Astrocyte of the spinal cord (primary cell): ENCODE data around the gene ELOVL3.
"Not testable (repeated sequence)": the region's sequence is repeated elsewhere in the genome, so short reads cannot be mapped to it uniquely, and the experiment has no call there.

Experiments used
- DNase-seq: peaks from one replicate; pipeline ENCODE4 v3.0.0; 2011; ENCODE audit warnings: low read depth, low spot score
- H3K4me3 ChIP-seq: 2 replicates; pipeline ENCODE4 v1.5.1; 2011; ENCODE audit warnings: low read depth, mild to moderate bottlenecking, low read length, moderate library complexity
- in situ Hi-C: cut with HindIII; loops from 2 replicates; pipeline ENCODE4 v1.10.0; 2017; ENCODE audit warnings: low sequenced_read_pairs
- TF ChIP-seq, protein P1 (sequence below): IDR thresholded peaks from 2 replicates; pipeline ENCODE4 v1.5.1; 2012; ENCODE audit warnings: low read depth, mild to moderate bottlenecking, low read length, inconsistent platforms

The ELOVL3 gene

DNA sequence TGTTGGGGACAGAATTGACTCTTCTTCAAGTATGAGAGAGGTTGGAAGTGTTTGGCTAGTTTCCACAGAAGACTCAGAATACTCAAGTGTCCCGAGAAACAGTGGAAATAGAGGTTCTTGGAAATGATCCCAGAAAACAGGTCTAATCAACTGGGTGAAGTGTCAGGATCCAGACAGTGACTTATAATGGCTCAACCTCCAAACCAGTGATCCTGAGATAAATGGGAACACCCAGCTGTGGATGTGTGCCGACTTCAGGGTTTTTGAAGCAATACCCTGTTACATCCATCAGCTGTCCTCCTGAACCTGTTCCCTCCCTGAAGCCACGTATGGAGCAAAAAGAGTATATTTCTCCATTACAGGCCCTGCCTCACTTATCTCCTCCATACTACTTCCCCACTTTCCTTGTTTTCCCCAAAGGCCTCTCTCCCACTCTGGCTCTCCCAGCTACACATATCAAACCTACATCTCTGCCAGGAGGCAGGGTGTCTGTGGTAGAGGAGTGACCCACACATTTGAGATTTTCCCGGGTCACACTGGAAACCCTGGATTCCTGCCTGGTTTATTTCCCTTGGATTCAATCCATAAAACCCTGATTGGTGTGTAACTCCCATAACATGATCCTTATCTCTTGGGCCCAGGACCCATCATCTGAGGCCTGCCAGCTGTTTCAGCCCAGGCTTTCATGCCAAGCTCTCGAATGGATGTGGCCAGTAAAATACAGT, 17.6 kb upstream of the ELOVL3 start:
- in situ Hi-C loops = no loop called here
- H3K4me3 ChIP-seq = no peak overlapping the region
- no peak for DNase-seq
- TF ChIP-seq, protein P1, sequence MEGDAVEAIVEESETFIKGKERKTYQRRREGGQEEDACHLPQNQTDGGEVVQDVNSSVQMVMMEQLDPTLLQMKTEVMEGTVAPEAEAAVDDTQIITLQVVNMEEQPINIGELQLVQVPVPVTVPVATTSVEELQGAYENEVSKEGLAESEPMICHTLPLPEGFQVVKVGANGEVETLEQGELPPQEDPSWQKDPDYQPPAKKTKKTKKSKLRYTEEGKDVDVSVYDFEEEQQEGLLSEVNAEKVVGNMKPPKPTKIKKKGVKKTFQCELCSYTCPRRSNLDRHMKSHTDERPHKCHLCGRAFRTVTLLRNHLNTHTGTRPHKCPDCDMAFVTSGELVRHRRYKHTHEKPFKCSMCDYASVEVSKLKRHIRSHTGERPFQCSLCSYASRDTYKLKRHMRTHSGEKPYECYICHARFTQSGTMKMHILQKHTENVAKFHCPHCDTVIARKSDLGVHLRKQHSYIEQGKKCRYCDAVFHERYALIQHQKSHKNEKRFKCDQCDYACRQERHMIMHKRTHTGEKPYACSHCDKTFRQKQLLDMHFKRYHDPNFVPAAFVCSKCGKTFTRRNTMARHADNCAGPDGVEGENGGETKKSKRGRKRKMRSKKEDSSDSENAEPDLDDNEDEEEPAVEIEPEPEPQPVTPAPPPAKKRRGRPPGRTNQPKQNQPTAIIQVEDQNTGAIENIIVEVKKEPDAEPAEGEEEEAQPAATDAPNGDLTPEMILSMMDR = no peak

DNA sequence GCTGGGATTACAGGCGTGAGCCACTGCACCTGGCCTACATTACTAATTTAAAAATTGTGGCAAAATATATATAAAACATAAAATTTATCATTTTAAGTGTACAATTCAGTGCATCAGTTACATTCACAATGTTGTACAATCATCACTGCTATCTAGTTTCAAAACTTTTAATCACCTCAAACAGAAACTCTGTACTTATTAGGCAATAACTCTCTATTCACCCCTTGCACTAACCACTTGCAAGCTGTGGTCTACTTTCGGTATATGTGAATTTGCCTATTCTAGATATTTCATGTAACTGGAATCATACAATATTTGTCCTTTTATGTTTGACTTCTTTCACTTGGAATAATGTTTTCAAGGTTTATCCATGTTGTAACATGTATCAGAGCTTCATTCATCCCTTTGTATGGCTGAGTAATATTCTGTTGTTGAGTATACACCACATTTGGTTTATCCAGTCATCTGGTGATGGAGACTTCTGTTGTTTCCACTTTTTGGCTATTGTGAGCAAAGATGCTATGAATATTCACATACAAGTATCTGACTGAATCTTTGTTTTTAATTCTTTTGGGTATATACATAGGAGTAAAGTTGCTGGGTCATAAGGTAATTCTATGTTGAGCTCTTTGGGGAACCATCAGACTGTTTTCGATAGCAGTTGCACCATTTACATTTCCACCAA, 14.3 kb upstream of the ELOVL3 start:
- in situ Hi-C loops = no loop called here
- no peak overlapping the region for H3K4me3 ChIP-seq
- TF ChIP-seq, protein P1 = no peak
- DNase-seq = no peak

DNA sequence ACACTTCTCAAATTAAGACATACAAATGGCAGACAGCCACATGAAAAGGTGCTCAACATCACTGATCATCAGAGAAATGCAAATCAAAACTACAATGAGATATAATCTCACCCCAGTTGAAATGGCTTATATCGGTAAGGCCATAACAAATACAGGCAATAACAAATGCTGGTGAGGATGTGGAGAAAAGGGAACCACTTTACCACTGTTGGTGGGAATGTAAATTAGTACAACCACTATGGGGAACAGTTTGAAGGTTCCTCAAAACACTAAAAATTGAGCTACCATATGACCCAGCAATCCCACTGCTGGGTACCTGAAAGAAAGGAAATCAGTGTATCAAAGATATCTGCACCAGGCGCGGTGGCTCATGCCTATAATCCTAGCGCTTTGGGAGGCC, 12.5 kb upstream of the ELOVL3 start:
- DNase-seq, H3K4me3 ChIP-seq, in situ Hi-C loops: not testable (repeated sequence)

DNA sequence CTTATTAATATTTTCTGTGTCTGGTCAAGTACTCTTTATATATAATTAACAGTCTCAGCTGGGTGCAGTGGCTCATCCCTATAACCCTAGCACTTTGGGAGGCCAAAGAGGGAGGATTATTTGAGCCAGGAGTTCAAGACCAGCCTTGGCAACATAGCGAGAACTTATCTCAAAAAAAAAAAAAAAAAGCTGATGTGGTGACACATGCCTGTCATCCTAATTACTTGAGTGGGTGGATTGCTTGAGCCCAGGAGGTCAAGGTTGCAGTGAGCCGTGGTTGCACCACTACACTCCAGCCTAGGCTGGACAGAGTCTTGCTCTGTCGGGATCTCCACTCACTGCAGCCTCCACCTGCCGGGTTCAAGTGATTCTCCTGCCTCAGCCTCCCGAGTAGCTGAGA, 6.7 kb upstream of the ELOVL3 start:
- H3K4me3 ChIP-seq = no peak overlapping the region
- TF ChIP-seq, protein P1 = no peak
- DNase-seq = no peak
- in situ Hi-C loops = no loop called here

DNA sequence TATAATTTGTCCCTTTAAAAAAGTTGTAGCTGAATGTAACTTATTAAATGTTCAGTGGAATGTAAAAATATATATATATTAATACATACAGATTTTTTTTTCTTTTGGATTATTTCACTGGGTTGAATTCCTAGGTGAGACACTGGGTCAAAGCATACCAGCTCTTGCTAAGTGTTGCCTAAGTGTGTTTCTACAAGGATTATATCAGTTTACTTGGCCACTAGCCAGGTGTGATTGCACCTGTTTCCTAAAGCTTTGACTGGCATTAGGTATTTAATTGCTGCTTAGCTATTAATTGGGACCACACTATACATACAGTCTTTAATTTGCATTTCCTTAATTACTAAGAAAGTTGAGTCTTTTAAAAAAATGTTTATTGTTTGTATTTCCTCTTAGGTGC, 5.5 kb upstream of the ELOVL3 start:
- DNase-seq = no peak

DNA sequence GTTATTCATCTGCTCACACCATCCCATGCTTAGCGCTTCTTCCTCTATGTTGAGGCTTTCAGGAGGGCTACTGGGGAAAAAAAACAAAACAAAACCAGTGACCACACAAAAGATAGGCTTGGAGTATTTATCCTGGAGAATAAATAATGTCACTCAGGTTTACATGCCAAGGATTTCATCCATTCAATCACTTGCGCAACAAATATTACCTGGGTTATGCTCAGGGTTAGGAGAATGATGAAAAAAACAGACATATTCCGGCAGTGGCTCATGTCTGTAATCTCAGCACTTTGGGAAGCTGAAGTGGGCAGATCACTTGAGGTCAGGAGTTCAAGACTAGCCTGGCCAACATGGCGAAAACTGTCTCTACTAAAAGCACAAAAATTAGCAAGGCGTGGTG, 3.3 kb upstream of the ELOVL3 start:
- TF ChIP-seq, protein P1 = no peak
- no peak for DNase-seq
- H3K4me3 ChIP-seq = no peak overlapping the region
- in situ Hi-C loops = no loop called here

More for the DNA sequence above, 5.5 kb upstream of the ELOVL3 start:
- TF ChIP-seq, protein P1 = no peak
- H3K4me3 ChIP-seq = no peak overlapping the region
- in situ Hi-C loops = no loop called here

DNA sequence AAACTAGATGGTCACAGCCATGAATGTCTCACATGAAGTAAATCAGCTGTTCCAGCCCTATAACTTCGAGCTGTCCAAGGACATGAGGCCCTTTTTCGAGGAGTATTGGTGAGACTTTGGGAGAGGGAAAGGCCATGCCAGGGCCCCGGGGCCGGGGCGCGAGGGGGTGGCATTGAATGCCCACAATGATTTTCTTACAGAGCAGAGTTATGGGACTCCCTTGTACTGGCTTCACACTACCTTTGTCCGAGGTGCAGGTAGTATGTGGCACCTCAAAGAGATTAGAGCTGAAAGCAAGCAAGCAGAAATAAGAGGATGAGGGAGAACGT, 407 bp downstream of the ELOVL3 start:
- DNase-seq = no peak
- in situ Hi-C loops = no loop called here
- TF ChIP-seq, protein P1 = no peak
- no peak overlapping the region for H3K4me3 ChIP-seq
